ENCODE measurements around the gene KRT10.
"Not testable (repeated sequence)": the region's sequence is repeated elsewhere in the genome, so short reads cannot be mapped to it uniquely, and the experiment has no call there.

- TF ChIP-seq, protein P1, sequence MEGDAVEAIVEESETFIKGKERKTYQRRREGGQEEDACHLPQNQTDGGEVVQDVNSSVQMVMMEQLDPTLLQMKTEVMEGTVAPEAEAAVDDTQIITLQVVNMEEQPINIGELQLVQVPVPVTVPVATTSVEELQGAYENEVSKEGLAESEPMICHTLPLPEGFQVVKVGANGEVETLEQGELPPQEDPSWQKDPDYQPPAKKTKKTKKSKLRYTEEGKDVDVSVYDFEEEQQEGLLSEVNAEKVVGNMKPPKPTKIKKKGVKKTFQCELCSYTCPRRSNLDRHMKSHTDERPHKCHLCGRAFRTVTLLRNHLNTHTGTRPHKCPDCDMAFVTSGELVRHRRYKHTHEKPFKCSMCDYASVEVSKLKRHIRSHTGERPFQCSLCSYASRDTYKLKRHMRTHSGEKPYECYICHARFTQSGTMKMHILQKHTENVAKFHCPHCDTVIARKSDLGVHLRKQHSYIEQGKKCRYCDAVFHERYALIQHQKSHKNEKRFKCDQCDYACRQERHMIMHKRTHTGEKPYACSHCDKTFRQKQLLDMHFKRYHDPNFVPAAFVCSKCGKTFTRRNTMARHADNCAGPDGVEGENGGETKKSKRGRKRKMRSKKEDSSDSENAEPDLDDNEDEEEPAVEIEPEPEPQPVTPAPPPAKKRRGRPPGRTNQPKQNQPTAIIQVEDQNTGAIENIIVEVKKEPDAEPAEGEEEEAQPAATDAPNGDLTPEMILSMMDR (conservative IDR thresholded peaks at IDR 0.05 in 1 of 2, IDR thresholded peaks at IDR 0.05 in 1 of 2; ENCODE audit: low read depth in 1 of 2, low read length in 2 of 2) = not testable (repeated sequence)
- TF ChIP-seq EZH2 (IDR thresholded peaks at IDR 0.05; ENCODE audit: low read length, missing control alignments) = not testable (repeated sequence)
Observed at GRCh38 chr17:40814657-40815056, 7.8 kb downstream of the KRT10 start.

Measured in fibroblast of lung (primary cell).